Calu3 (cell line): ENCODE measurements around the gene GAS5. TPM values are rescaled to one million over a fixed set of nuclear protein-coding genes. Genes with fewer than 3 reads are reported as not detected.

Source experiments
- BruUV-seq: library from RNA; stranded (reverse); fragments of 400-500 nt; replicated peaks from 2 replicates; lab custom pipeline; 2021; lab: Mats Ljungman, UMichigan
- CTCF ChIA-PET: fragments of 300-600 bp; sonication (Branson Sonifier 250); formaldehyde crosslinking; loops from one replicate; lab custom pipeline; 2022; ENCODE audit warnings: antibody characterized with exemption; lab: Charles Lee
- DNase-seq: peaks from one replicate; pipeline ENCODE4 v3.0.0; 2022
- H3K27ac Mint-ChIP-seq: one replicate; pipeline ENCODE4 v1.8.0; 2022; ENCODE audit warnings: mixed read lengths; ENCODE audit not compliant: unreplicated experiment
- H3K27me3 Mint-ChIP-seq: one replicate; pipeline ENCODE4 v1.8.0; 2022; ENCODE audit warnings: mixed read lengths; ENCODE audit not compliant: unreplicated experiment
- H3K36me3 Mint-ChIP-seq: one replicate; pipeline ENCODE4 v1.8.0; 2022; ENCODE audit warnings: mild to moderate bottlenecking, moderate library complexity, mixed read lengths; ENCODE audit not compliant: insufficient read depth, unreplicated experiment
- H3K4me1 Mint-ChIP-seq: one replicate; pipeline ENCODE4 v1.8.0; 2022; ENCODE audit warnings: mild to moderate bottlenecking, low read depth, mixed read lengths; ENCODE audit not compliant: unreplicated experiment
- H3K4me3 Mint-ChIP-seq: one replicate; pipeline ENCODE4 v1.8.0; 2022; ENCODE audit warnings: mild to moderate bottlenecking, low read depth, moderate library complexity, mixed read lengths; ENCODE audit not compliant: unreplicated experiment
- H3K9me3 Mint-ChIP-seq: one replicate; pipeline ENCODE4 v1.8.0; 2022; ENCODE audit warnings: low read depth, mixed read lengths; ENCODE audit not compliant: unreplicated experiment
- intact Hi-C: fragments of 100-400 bp; cut with micrococcal nuclease; formaldehyde crosslinking; loops from one replicate; pipeline ENCODE4 v1.10.0; 2022; ENCODE audit not compliant: unreplicated experiment
- total RNA-seq: library from RNA; stranded (reverse); gene quantifications from 2 replicates; pipeline ENCODE4 v1.2.3, GENCODE V29; 2022
- TF ChIP-seq, protein P1 (sequence below): fragments of 200-600 bp; IDR thresholded peaks from one replicate; pipeline ENCODE4 v1.8.0; 2022; ENCODE audit warnings: antibody characterized with exemption; ENCODE audit not compliant: unreplicated experiment

Gene GAS5
- total RNA-seq, 1 experiment from 2014 or later = 367 TPM

DNA sequence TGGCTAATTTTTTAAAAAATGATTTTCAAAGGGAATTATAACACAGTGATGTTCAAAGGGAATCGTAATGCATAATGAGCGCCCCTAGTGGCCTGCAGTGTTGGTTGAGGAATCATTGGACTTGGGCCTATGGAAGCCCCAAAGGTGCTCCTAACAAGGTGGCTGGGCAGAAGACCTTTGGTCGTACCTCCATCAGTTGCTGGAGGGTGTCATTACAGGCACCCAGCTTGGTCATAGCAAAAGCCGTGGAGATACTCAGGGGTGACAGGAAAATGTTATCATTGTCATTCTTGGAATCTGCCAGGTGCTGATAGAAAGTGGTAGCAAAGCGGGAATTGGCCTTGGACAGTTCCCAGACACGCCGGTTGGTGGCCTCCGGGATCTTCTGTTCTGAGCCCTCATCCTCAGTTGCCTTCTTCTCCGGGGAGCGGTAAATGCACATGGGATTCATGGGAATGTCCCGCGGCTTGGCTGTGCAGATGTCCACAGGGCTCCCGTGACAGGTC is 46.6 kb upstream of the GAS5 start:
- Mint-ChIP-seq H3K9me3 (no peaks in the 10 kb centered on the region), H3K4me3 (no peak overlapping the region)
- intact Hi-C loops = loop anchor here (2.0 kb wide), 1 partner anchor 74 kb away; no protein-coding TSS in a partner anchor

DNA sequence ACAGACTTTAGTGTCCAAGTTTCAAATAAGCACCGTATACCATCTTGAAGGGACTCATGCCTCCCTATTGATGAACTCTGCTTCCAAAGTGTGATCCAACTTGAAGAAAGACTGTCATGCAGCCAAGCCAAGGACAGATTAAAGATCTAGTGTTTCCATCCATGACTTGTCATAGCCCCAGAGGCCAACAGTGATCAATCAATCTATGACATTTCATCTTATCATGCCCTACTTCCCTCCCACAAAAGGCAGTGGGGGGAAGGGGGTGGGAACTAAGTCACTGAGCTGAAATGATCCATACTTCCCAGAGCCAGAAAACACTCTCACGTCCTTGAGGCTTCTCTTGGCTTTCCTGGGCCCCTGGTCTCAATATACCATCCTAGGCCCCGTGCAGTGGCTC is 45.3 kb upstream of the GAS5 start:
- H3K4me1 Mint-ChIP-seq = no peaks in the 10 kb centered on the region
- intact Hi-C loops = no loop called here
- TF ChIP-seq, protein P1, sequence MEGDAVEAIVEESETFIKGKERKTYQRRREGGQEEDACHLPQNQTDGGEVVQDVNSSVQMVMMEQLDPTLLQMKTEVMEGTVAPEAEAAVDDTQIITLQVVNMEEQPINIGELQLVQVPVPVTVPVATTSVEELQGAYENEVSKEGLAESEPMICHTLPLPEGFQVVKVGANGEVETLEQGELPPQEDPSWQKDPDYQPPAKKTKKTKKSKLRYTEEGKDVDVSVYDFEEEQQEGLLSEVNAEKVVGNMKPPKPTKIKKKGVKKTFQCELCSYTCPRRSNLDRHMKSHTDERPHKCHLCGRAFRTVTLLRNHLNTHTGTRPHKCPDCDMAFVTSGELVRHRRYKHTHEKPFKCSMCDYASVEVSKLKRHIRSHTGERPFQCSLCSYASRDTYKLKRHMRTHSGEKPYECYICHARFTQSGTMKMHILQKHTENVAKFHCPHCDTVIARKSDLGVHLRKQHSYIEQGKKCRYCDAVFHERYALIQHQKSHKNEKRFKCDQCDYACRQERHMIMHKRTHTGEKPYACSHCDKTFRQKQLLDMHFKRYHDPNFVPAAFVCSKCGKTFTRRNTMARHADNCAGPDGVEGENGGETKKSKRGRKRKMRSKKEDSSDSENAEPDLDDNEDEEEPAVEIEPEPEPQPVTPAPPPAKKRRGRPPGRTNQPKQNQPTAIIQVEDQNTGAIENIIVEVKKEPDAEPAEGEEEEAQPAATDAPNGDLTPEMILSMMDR = no peak
- BruUV-seq = no TSS peak
- no peak for DNase-seq
- peaks cover 5% of the 10 kb centered on the region for H3K36me3 Mint-ChIP-seq
- CTCF ChIA-PET = interaction anchor here (0.7 kb wide), 2 partner anchors 14 to 661 kb away, joined by 3 to 6 read pairs; no protein-coding TSS in a partner anchor
- H3K4me3 Mint-ChIP-seq = no peak overlapping the region
- peaks cover 12% of the 10 kb centered on the region for H3K27me3 Mint-ChIP-seq
- H3K27ac Mint-ChIP-seq = no peak overlapping the region
- H3K9me3 Mint-ChIP-seq = no peaks in the 10 kb centered on the region

More for the DNA sequence above, 46.6 kb upstream of the GAS5 start:
- peaks cover 5% of the 10 kb centered on the region for H3K36me3 Mint-ChIP-seq
- H3K27me3 Mint-ChIP-seq = peaks cover 12% of the 10 kb centered on the region
- DNase-seq = peak; percentile 58
- no TSS peak for BruUV-seq
- CTCF ChIA-PET = no interaction called here
- TF ChIP-seq, protein P1 = peak; percentile 71
- no peaks in the 10 kb centered on the region for H3K4me1 Mint-ChIP-seq
- no peak overlapping the region for H3K27ac Mint-ChIP-seq

DNA sequence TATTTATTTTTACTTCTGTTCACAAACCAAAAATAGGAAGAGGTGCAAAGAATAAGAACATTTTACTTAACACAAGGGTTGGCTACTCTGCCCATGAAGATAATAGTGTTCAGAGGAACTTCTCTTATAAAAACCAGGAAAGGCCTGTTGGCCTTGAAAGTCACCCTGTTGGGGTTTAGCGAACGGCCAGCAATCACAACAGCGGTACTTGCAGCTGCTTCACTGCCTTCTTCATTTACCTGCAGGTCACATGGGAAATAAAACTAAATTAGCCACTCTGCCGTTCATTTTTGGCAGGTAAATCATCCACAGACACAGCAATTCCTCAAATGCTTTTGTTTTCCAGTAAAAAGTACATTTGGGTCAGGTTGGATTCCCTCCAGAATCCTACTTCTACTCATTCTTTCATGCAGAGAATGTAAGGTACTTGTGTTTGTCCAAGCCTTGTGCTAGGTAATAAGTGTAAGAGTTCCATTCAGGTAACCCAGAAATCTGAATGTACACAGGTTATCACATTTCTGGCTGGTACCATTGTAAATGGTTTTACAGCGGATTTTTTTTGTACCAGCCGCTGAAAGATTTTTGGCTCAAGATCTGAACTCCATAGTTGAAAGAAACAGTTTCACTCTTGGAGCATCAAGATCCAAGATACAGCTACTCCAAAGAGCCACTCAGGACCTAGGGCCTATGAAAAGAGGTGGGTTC is 36.2 kb upstream of the GAS5 start:
- no peak overlapping the region for H3K27ac Mint-ChIP-seq
- CTCF ChIA-PET = no interaction called here
- no peaks in the 10 kb centered on the region for H3K9me3 Mint-ChIP-seq
- intact Hi-C loops = no loop called here
- H3K36me3 Mint-ChIP-seq = no peaks in the 10 kb centered on the region
- BruUV-seq = no TSS peak
- no peaks in the 10 kb centered on the region for H3K27me3 Mint-ChIP-seq
- DNase-seq = no peak
- TF ChIP-seq, protein P1 = no peak
- no peak overlapping the region for H3K4me3 Mint-ChIP-seq
- no peaks in the 10 kb centered on the region for H3K4me1 Mint-ChIP-seq

DNA sequence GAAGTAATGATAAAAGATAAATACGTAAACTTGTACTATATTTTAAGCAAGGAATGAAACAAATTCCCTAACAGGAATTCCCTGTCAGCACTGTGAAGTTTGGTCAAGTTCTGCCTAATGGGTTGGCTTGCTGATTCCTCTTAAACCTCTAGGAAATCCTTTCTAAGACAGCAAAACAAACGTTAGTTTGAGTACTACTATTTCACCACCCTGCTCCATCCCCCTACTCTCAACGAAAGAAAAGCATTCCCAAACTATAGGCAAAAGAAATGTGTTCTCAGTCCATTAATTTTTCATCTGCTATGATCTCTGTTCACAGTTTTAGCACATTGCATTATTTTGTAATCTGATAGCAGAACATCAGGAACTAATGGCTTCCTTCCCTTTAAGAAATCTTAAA is 33.2 kb upstream of the GAS5 start:
- Mint-ChIP-seq H3K27ac (no peak overlapping the region), H3K27me3 (no peaks in the 10 kb centered on the region), H3K4me1 (no peaks in the 10 kb centered on the region), H3K9me3 (no peaks in the 10 kb centered on the region), H3K4me3 (no peak overlapping the region), H3K36me3 (no peaks in the 10 kb centered on the region)
- no peak for DNase-seq
- CTCF ChIA-PET = interaction anchor here (0.7 kb wide), 1 partner anchor 1395 kb away, joined by 3 read pairs; no protein-coding TSS in a partner anchor
- intact Hi-C loops = no loop called here
- TF ChIP-seq, protein P1 = no peak
- BruUV-seq = no TSS peak
